ENCODE measurements around the gene HNRNPUL1. TPM values are rescaled to one million over a fixed set of nuclear protein-coding genes. Genes with fewer than 3 reads are reported as not detected.

The HNRNPUL1 gene
- total RNA-seq, 1 experiment from 2014 or later = 266 TPM

GRCh38 chr19:41218615-41219507 is 45.3 kb upstream of the HNRNPUL1 start, which contains the start of gene AXL:
Gene AXL, plus strand, starts transcription at chr19:41219223. Its CDS starts 170 bp downstream, at chr19:41219393.
- POLR2A ChIA-PET (ENCODE audit: unreplicated experiment) = interaction anchor here (0.5 to 1.2 kb wide), 6 partner anchors 15 to 440 kb away, joined by 3 to 13 read pairs (median 4); no protein-coding TSS in a partner anchor
- H3K4me1 ChIP-seq (replicated peaks; ENCODE audit: insufficient read depth) = peaks cover 25% of the 10 kb centered on the region

GRCh38 chr19:41219924-41220567 is 44.1 kb upstream of the HNRNPUL1 start:
- Histone ChIP-seq H3K27me3 (ENCODE audit: insufficient read depth, low read depth) (no peaks in the 10 kb centered on the region), H3K27ac (no peak overlapping the region), H2AFZ (peak overlapping the region; percentile 74; the same call in 1 of the 2 replicates), H3K4me1 (replicated peaks; ENCODE audit: insufficient read depth) (peaks cover 36% of the 10 kb centered on the region), H3K36me3 (ENCODE audit: low read depth) (peaks cover 6% of the 10 kb centered on the region; the same call in 1 of the 2 replicates), H4K20me1 (ENCODE audit: insufficient read depth) (no peaks in the 10 kb centered on the region), H3K4me3 (peak overlapping the region; percentile 68), H3K9me3 (ENCODE audit: insufficient read depth, low read depth) (no peaks in the 10 kb centered on the region), H3F3A (ENCODE audit: insufficient read depth, low read depth) (peaks cover 20% of the 10 kb centered on the region), H3K9me2 (ENCODE audit: insufficient read depth) (no peaks in the 10 kb centered on the region), H3K4me2 (peak overlapping the region; percentile 91), H3K79me2 (ENCODE audit: low read depth) (peaks cover 19% of the 10 kb centered on the region)
- CTCF ChIA-PET = interaction anchor here (0.6 kb wide), 1 partner anchor 208 kb away, joined by 3 read pairs; no protein-coding TSS in a partner anchor
- intact Hi-C loops (cut with micrococcal nuclease; ENCODE audit: unreplicated experiment) = loop anchor here (1.0 kb wide), 1 partner anchor 42 kb away; no protein-coding TSS in a partner anchor
- BruUV-seq (replicated peaks) = no TSS peak
- peak in 1 of 2 experiments; percentile 39 for DNase-seq
- POLR2A ChIA-PET (ENCODE audit: unreplicated experiment) = interaction anchor here (0.6 to 0.7 kb wide), 4 partner anchors 12 to 65 kb away, joined by 3 to 13 read pairs (median 7); no protein-coding TSS in a partner anchor
- no peak for TF ChIP-seq CTCF (conservative IDR thresholded peaks at IDR 0.05)
- no peak for TF ChIP-seq EZH2 (IDR thresholded peaks at IDR 0.05; ENCODE audit: low read depth)

More at GRCh38 chr19:41218615-41219507, 45.3 kb upstream of the HNRNPUL1 start, which contains the start of gene AXL:
- CTCF ChIA-PET = interaction anchor here (0.6 to 0.7 kb wide), 2 partner anchors 9 to 895 kb away, joined by 3 to 6 read pairs; no protein-coding TSS in a partner anchor
- Histone ChIP-seq H2AFZ (peak within 1 kb of the TSS; percentile 74), H3K79me2 (ENCODE audit: low read depth) (peaks cover 15% of the 10 kb centered on the region), H3F3A (ENCODE audit: insufficient read depth, low read depth) (peaks cover 8% of the 10 kb centered on the region), H3K4me3 (peak within 1 kb of the TSS; percentile 68), H3K9me2 (ENCODE audit: insufficient read depth) (no peaks in the 10 kb centered on the region), H3K9me3 (ENCODE audit: insufficient read depth, low read depth) (no peaks in the 10 kb centered on the region), H4K20me1 (ENCODE audit: insufficient read depth) (no peaks in the 10 kb centered on the region), H3K36me3 (ENCODE audit: low read depth) (peaks cover 6% of the 10 kb centered on the region; the same call in 1 of the 2 replicates), H3K4me2 (peak within 1 kb of the TSS; percentile 91), H3K27ac (no peak within 1 kb of the TSS), H3K27me3 (ENCODE audit: insufficient read depth, low read depth) (no peaks in the 10 kb centered on the region)
- intact Hi-C loops (cut with micrococcal nuclease; ENCODE audit: unreplicated experiment) = loop anchor here (1.0 kb wide), 1 partner anchor 43 kb away; no protein-coding TSS in a partner anchor
- no TSS peak for BruUV-seq (replicated peaks)
- TF ChIP-seq CTCF (conservative IDR thresholded peaks at IDR 0.05) (no peak), EZH2 (IDR thresholded peaks at IDR 0.05; ENCODE audit: low read depth) (no peak)
- peak in 1 of 2 experiments; percentile 87 for DNase-seq

GRCh38 chr19:41220811-41221210 is 43.4 kb upstream of the HNRNPUL1 start:
- BruUV-seq (replicated peaks) = TSS peak; percentile 20
- Histone ChIP-seq H3K27me3 (ENCODE audit: insufficient read depth, low read depth) (no peaks in the 10 kb centered on the region), H2AFZ (no peak overlapping the region), H3K9me2 (ENCODE audit: insufficient read depth) (no peaks in the 10 kb centered on the region), H3K36me3 (ENCODE audit: low read depth) (peaks cover 6% of the 10 kb centered on the region; the same call in 1 of the 2 replicates), H3K4me3 (peak overlapping the region; percentile 68; the same call in 1 of the 2 replicates), H3F3A (ENCODE audit: insufficient read depth, low read depth) (peaks cover 25% of the 10 kb centered on the region), H3K4me1 (replicated peaks; ENCODE audit: insufficient read depth) (peaks cover 44% of the 10 kb centered on the region), H3K27ac (no peak overlapping the region), H4K20me1 (ENCODE audit: insufficient read depth) (no peaks in the 10 kb centered on the region), H3K79me2 (ENCODE audit: low read depth) (peaks cover 19% of the 10 kb centered on the region), H3K9me3 (ENCODE audit: insufficient read depth, low read depth) (no peaks in the 10 kb centered on the region), H3K4me2 (peak overlapping the region; percentile 91)
- DNase-seq = no peak
- TF ChIP-seq CTCF (conservative IDR thresholded peaks at IDR 0.05) (no peak), EZH2 (IDR thresholded peaks at IDR 0.05; ENCODE audit: low read depth) (no peak)
- ChIA-PET POLR2A (ENCODE audit: unreplicated experiment) (interaction anchor here (0.6 to 0.7 kb wide), 4 partner anchors 13 to 66 kb away, joined by 3 to 13 read pairs (median 7); no protein-coding TSS in a partner anchor), CTCF (interaction anchor here (0.6 kb wide), 1 partner anchor 208 kb away, joined by 3 read pairs; no protein-coding TSS in a partner anchor)
- intact Hi-C loops (cut with micrococcal nuclease; ENCODE audit: unreplicated experiment) = no loop called here
